HT1080 (cell line): ENCODE results near the gene PRCD. TPM values are rescaled to one million over a fixed set of nuclear protein-coding genes. Genes with fewer than 3 reads are reported as not detected.
A peak's percentile ranks its signal among the peaks of the same experiment; 100 is the strongest.
"Not testable (repeated sequence)": the region's sequence is repeated elsewhere in the genome, so short reads cannot be mapped to it uniquely, and the experiment has no call there.

Source experiments
- DNase-seq: peaks from one replicate; pipeline ENCODE4 v3.0.0-alpha.2; 2015; ENCODE audit warnings: low read depth
- total RNA-seq: library from RNA; depleted of rRNA; stranded (reverse); fragments of >200 nt; shearing (Covaris generic); gene quantifications from 2 replicates; pipeline ENCODE4 v1.2.3, GENCODE V29; 2014

PRCD gene
- total RNA-seq, 1 experiment from 2014 or later, result not detected

DNA sequence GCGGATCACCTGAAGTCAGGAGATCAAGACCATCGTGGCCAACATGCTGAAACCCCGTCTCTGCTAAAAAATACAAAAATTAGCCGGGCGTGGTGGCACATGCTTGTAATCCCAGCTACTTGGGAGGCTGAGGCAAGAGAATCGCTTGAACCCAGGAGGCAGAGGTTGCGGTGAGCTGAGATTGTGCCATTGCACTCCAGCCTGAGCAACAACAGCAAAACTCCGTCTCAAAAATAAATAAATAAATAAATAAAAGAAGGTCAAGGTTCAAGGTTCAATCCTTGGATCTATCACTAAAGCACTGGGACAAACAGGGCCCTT is 14.4 kb upstream of the PRCD start:
- DNase-seq, result not testable (repeated sequence)

DNA sequence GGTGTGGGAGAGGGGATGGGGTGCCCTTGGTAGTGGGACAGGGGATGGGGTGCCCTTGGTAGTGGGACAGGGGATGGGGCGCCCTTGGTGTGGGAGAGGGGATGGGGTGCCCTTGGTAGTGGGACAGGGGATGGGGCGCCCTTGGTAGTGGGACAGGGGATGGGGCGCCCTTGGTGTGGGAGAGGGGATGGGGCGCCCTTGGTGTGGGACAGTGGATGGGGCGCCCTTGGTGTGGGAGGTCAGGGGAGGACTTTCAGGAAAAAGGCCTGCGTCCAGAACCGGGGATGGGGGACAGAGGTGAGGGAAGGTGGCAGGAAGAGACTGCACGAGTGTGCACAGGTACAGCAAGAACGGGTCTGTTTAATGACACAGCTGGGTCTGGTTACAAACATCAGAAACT is 12.8 kb upstream of the PRCD start:
- DNase-seq, result not testable (repeated sequence)

DNA sequence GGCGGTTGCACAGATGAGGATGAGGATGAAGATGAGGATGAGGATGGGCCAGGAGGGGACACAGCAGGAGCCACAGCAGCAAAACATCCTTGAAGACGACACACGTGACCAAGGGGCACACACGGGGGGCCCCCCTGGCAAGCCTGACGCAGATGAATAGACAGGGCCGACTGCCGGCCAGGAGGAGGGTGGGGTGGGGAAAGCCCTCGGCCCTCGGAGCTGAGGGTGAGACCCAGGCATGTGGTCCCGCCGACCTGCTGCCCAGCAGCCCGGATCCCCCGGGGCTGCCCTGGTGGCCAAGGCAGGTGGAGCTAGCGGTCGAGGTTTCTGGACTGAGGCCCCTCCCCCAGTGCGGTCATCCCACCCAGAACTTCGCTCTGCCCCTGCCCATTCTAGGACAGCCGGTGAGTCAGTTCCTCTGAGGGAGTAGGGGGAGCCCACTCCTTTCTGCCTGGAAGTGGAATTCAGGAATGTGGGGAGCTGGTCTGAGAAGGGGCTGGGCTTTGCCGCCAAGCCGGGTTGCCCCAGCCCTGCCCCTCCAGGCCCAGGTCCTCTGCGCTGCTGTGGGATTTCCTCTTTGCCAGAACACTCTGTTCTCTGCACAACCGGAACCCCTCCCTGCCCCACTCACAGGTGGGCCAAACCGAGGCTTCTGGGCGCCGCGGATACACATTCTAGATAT is 12.3 kb upstream of the PRCD start:
- DNase-seq, result peak; percentile 97

DNA sequence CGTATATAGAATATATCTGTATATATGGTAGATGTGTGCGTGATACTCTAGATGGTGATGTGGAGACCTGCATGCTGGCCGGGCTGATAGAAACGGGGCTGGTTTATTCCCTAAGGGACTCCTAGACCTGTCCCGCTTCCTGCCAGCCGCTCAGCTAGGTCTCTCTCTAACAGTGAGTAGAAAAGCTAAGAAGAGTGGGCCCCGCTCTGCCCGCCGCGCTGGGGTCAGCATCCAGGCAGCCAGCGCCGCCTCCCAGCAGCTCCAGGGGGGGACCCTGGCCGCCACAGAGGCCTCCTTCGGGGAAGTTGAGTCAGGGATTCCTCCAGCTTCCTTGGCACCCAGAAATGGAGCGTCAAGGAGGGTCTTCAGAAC is 11.7 kb upstream of the PRCD start:
- DNase-seq, result no peak

GRCh38 chr17:76528528-76529223 is 11.2 kb upstream of the PRCD start:
- no peak for DNase-seq

DNA sequence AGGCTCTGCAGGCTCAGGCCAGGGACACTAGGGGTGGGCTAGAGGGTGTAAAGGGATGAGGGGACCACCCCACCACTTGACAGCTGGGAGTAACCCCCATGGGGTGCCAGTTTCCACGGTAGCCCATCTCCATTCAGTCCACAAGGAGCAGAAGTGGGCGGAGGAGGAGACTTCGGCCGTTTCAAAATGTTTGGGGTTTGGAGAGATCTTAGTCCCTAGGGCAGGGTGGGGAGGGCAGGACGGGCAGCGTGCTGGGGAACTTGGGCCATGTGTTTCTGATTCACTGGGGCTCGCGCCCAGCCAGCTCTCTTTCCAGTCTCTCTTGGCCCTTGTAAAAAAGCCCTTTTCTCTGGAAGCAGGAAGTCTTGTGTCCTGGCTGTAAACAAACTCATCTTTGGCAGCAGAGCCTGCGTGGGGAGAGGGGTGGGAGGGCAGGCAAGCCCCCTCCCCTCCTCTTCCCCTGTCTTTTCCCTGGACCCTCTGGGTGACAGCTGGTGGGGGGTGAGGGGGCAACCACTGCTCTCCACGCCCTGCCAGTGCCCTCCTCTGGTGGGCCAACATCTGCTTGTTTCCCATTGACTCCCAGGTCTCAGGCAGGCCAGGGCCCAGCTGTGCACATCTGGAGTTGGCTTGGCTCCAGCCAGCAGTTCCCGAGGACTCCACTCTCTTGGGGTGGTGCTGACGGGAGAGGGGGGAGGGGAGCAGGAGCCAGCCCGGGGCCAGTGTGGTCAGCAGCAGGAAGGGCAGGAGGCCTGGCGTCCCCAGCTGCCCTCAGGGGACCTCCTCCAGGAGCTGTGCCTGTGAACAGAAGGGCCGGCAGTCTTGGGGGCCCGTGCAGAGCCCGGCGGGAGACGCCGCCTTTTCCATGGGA is 10.4 kb upstream of the PRCD start:
- DNase-seq, result peak; percentile 47

DNA sequence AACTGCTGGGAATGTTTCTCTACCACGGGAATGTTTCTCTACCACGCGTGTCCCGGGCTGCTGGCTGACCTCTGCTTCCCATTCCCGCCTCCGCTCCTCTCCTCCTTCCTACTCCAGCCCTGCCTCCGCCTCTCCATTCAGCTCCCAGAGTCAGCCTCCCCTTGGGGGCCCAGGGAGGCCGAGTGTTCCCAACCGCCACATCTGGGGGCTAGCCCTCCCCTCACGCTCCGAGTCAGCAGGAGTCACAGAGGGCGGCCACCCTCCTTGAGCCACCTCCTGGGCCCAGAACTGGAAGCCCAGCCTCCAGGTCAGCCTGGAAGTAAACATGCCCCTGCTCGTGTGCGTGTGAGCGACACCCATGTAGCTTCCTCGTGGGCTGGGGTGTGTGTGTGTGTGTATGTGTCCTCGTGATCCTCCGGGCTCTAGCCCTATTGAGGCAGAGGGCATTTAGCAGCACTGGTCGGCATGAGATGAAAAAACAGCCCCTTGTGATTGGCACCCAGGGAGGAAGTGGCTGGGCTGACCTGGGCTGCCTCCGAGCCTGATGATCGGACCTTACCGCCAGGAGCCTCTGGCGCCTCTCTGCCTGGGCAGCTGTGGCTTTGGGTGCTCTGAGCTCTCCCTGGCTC is 9.6 kb upstream of the PRCD start:
- no peak for DNase-seq

DNA sequence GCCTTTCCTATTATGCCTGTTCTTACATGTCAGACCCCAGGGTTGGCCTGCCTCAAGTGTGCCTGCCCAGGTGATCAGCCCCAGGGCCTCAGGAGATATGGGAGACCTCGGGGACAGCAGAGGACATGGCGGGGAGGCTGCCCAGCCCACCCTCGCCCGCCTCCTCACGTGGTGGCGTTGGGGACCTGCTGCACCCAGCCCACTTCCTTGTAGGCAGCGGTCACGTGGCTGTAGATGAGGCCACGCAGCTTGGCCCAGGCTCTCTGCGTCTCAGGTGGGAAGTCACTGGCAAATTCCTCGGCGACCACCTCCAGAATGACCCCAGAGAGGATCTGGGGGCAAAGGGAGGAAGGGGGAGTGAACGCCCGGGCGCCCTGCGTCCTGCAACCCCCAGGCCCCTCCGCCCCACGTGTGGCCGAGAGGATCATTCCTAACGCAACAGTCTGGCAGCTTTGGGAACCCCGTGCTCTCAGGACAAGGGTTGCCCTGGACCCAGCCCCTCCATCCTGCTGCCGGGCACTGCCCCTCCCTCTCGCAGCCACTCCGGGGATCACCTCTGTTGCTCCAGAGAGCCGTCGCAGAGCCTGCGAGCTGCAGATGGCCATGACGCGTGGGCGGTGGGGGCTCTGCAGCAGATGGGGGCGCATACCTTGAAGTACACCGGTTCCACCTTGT is 8.9 kb upstream of the PRCD start:
- no peak for DNase-seq

DNA sequence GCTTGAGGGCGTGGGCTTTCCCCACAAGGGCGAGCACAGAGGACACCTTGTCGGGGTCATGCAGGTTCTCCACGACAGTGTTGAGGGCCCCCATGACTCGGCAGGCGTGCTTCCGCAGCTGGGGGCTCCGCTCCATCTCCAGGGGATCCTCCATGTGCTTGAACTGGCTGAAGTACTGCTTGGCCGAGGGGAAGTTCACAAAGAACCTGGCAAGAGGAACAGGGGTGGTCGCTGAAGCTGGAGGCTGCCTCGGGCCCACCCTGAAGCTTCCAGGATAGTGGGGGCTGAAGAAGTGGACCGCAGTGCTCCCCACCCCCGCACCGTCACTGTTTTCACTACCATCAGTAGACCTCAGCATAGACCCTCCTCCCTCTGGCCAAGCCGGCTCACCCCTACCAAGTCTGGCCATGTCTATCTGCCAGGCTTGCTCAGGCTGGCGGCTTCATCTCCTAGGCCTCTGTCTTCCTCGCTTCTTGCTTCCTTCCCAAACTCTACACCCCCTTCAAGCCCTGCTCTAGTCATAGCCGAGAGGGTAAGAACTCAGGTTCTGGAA is 8.3 kb upstream of the PRCD start:
- no peak for DNase-seq

GRCh38 chr17:76532072-76532651 is 7.7 kb upstream of the PRCD start:
- peak; percentile 38 for DNase-seq

GRCh38 chr17:76533640-76534359 is 6.0 kb upstream of the PRCD start:
- DNase-seq, result not testable (repeated sequence)

DNA sequence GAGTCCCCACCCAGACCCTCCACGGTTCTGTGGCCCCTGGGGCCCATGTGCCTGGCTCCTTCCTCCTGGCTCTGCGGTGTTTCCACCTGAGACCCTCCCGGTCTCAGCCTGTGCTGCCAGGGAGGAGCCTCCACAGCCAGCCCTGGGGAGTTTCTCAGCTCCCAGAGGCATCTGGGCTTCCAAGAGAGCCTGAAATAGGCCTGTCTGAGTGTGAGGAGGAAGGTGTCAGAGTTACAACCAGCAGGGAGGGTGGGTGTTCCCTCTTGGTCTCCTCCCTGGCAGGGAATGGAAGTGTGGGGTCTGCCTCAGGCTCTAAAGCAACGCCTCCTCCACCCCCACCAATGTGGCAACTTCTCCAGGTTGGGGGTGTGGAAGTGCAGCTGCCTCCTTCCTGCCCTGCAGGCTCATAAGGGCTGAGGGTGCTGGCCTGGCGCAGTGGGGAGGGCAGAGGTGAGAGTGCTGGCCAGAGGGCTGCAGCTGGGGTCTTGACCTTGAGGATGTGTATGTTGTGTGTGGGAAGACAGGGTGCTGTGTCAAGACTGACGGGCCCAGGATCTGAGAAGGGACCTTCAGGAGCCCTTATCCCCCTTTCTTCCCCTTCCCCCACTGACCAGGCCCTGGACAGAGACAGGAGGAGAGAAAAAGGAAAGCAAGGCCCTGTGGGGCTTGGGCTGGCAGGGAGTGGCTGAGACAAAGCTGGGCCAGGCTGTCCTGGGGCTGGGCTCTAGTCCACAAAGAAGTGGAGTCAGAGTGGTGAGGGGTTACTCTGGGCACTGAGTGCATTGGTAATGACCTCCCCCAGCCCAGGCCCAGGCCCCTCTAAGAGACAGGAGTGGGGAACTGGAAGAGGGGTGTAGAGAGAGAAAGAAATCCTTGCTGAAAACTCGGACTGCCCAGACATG is 4.8 kb upstream of the PRCD start:
- DNase-seq, result no peak

- DNase-seq, result no peak
Observed at GRCh38 chr17:76535788-76536510, 3.9 kb upstream of the PRCD start.

DNA sequence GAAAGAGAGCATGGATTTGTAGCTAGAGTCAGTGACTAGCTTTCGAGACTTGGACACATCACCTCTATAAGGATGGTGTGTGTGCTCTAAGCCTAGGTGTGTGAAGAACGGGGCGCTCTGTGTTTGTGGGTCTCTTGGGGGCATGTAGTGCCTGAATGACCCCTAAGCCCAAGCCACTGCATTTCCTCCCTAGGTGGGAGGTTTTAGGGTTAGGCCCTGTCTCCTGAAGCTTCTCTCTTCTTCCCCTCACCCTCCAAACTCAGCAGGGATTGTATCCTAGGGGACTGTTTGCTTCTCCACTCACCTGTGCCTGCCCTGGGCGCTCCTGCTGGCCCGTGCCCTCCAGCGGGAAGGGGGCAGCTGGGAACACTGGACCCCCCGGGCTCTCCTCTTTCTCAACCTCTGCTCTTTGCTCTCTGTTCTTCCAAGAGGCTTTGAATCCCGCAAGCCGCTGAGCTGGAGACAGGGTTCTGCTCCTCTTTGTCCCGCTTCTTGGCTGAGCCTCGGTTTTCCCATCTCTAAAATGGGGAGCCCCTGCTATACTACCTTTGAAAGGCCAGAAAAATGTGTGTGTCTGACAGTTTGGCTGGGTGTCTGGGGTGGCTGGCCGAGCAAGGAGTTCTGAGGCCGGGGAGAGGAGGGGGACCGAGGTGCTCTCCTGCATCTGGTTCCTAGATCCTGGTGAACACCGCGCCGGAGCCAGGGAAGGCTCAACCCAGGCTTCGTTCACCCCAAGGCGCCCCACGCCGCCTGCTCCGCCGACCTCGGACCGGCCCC is 3.1 kb upstream of the PRCD start:
- DNase-seq, result no peak

- no peak for DNase-seq
Observed at GRCh38 chr17:76537288-76537577, 2.6 kb upstream of the PRCD start.

DNA sequence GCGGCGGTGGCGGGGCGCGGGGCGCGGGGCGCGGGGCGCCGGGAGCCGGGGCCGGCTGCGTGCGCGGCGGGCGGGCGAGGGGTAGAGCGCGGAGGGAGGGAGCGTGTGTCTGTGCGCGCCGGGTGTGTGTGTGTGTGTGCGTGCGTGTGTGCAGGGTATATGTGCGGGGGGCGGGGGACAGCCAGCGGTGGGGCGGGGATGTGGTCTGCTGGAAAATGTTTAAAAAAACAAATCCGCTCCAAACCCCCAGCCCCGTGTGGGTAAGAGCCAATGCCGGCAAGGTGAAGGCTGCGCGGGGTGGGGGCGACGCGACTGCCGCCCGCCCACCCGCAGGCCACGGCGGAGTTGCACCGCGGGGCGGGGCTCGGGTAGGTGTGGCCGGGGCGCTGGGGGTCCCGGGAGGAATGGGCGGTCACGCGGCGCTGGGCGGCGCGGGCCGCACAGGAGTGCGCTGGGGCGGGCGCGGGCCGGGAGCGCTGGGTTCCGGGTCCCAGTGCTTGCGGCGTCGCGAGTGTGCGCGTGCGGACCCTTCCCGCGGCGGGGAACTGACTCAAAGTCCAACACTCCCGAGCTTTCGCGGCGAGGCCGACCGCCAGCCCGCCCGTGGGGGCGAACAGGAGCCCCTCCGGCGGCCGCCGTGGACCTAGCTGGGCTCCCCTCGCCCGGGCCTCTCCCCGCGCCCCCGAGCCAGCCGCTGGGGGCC is 2.1 kb upstream of the PRCD start, which contains the start of gene CYGB:
CYGB (minus strand) TSS at position 132 of the 703 bp plus-strand sequence. CDS start 167 bp downstream, outside the sequence.
- DNase-seq, result no peak
